GM12874 (cell line): ENCODE results near the gene SH3BP5.

Experiments
- TF ChIP-seq, protein P1 (sequence below): IDR thresholded peaks from 2 replicates; pipeline ENCODE4 v1.5.1; 2011; ENCODE audit warnings: low read depth, mild to moderate bottlenecking, control low read depth, low read length, moderate library complexity; ENCODE audit not compliant: insufficient read depth

SH3BP5 gene

DNA sequence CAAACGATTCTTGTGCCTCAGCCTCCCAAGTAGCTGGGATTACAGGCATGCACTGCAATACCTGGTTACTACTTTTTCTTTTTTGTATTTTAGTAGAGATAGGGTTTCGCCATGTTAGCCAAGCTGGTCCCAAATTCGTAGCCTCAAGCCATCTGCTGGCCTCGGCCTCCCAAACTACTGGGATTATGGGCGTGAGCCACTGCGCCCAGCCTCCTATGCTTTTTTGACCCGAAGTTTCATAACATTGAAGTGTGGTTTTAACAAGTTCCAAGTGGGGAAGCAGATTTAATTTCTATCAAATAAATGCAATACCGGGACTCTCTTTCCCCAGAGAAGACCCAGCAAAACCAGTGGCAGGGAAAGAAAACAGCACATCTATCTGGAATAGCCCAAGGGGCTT is 13.7 kb downstream of the SH3BP5 start:
- TF ChIP-seq, protein P1, sequence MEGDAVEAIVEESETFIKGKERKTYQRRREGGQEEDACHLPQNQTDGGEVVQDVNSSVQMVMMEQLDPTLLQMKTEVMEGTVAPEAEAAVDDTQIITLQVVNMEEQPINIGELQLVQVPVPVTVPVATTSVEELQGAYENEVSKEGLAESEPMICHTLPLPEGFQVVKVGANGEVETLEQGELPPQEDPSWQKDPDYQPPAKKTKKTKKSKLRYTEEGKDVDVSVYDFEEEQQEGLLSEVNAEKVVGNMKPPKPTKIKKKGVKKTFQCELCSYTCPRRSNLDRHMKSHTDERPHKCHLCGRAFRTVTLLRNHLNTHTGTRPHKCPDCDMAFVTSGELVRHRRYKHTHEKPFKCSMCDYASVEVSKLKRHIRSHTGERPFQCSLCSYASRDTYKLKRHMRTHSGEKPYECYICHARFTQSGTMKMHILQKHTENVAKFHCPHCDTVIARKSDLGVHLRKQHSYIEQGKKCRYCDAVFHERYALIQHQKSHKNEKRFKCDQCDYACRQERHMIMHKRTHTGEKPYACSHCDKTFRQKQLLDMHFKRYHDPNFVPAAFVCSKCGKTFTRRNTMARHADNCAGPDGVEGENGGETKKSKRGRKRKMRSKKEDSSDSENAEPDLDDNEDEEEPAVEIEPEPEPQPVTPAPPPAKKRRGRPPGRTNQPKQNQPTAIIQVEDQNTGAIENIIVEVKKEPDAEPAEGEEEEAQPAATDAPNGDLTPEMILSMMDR, result no peak

DNA sequence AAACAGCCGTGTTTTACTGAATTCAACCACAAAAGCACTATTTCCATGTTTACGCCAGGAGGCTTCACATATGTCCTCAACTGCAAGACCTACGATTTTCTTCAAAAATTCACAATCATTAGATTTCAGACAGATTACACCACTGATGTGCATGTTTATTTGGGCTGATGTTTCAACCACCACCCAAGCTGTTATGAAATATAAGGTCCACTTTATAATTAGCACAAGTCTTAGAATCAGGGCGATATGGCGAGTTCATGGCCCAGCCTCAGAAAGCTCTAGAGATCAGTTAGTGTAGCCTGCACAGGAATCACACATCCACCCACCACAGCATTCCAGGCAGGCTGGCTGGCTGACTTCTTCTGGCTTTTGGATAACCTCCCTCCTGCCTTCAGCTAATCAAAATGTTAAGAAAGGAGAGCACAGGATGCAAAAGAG is 15.4 kb downstream of the SH3BP5 start:
- TF ChIP-seq, protein P1, result no peak

DNA sequence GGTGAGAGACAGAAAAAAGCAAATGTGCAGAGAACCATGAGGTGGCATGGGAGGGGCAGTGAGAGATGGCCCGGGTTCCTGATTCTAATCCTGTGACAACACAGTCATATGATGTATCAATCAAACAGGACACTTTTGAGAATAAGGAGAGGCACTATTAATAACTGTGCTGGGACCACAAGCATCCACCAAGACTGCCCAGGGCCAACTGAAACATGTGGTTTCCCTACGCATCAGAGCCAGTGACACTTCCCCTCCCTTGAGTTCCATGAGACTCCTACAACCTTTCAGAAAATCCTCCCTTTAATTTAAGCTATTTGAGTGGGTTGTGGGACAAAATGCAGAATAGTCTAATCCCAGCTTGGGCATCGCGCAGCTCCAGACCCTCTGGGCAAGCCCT is 17.4 kb downstream of the SH3BP5 start:
- TF ChIP-seq, protein P1, result no peak

DNA sequence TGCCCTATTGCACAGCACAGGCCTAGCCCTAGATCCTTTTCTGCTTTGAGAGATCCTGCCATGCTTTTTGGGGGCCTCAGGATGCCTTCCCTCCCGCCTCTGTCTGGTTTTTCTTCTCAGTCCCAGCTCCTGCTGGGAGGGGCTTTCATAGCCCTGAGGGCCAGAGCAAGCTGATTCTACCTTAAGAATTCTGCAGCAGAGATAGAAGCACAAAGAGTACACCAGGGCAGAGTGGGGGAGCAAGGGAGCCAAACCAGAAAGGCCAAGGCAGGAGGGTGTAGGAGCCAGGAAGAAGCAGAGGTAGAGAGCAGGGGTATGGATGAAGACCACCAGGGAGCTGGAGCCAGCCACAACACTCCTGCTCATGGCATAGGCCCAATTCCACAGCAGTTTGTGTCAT is 18.1 kb downstream of the SH3BP5 start:
- TF ChIP-seq, protein P1, result no peak

DNA sequence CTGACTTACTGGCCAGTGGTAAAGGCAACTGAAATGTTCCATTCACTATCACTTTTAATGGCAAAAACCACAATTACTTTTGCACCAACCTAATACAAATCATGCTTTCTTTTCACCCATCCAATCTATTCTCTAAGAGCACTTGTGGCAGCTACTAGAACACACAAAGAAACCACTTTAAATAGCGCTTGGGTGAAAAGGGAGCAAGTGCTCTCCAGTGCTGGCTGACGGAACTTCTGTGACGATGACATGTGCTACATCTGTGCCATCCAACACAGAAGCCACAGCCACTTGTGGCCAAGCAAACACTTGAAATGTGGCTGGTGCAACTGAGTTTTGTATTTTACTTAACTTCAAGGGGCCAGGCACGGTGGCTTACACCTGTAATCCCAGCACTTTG is 18.9 kb downstream of the SH3BP5 start:
- TF ChIP-seq, protein P1, result no peak

DNA sequence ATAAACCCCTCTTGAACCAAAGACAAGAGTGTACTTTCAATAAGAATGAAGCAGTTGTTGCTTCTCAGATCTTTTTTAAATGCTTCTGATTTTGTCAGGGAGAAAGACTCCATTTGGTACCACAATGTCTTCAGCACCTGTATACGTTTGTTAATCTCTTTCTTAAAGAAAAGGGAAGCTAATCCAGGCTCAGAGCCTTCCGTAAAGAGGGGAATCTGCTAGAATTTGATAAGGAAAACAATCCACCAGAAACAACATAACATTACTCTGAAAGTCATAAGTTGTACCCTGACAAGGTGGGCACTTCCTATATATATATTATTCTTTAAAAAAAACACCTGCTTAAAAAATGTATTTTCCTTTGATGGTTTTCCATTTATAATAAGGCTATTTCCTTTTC is 19.8 kb downstream of the SH3BP5 start:
- TF ChIP-seq, protein P1, result no peak

DNA sequence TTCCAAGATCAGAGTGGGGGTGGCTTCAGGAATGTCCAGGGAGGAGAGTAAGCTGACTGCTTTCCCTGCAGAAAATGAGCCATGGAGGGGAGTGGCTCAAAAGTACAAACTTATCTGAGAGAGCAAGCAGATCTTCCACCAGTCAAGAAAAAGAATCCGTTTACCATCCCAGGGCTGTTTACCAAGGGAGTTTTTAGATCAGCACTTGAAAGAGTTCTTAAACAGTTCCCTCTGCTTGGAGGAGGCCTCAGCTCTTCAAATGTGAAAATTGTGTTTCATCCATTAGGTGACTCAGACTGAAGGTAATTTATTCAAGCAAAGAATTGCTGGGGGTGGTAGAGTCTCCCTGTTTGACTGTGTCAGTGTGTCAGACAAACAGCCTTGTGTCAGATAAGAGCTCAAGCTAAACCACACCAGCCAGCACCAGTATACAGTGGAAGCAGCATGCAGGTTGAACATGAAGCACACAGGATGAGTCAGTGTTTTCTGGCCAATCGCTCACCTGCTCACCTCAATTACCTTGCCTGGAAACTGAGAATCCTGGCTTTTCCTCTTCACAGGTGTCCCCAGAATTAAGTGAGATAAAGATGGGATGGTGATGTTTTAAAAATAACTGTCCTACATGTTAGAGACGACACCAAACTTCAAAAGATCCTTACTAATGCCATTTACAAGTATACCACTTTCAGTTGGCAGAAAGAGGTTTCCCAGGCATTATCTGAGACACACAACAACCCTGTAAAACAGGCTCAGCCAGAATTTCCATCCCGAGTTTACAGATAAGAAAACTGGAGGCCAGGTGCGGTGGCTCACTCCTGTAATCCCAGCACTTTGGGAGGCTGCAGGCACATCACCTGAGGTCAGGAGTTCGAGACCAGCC is 21.7 kb downstream of the SH3BP5 start:
- TF ChIP-seq, protein P1, result no peak
